Parathyroid adenoma (tissue), 2 donors: Measurements from ENCODE around the gene KDM1A.

Experiments
- H2AFZ ChIP-seq: fragments of 300-600 bp; sonication (generic); one replicate; pipeline ENCODE4 v1.7.0; 2017; ENCODE audit warnings: antibody characterized with exemption, mild to moderate bottlenecking
- H3K27ac ChIP-seq: fragments of 300-600 bp; sonication (generic); one replicate; pipeline ENCODE4 v1.7.0; 2017
- H3K27me3 ChIP-seq: fragments of 300-600 bp; sonication (generic); one replicate; pipeline ENCODE4 v1.7.0; 2017; ENCODE audit warnings: low read length; ENCODE audit not compliant: control insufficient read depth, insufficient read depth
- H3K36me3 ChIP-seq: fragments of 300-600 bp; sonication (generic); one replicate; pipeline ENCODE4 v1.7.0; 2017; ENCODE audit warnings: low read length; ENCODE audit not compliant: control insufficient read depth, insufficient read depth
- H3K4me1 ChIP-seq: fragments of 300-600 bp; sonication (generic); one replicate; pipeline ENCODE4 v1.7.0; 2017; ENCODE audit warnings: control low read depth
- H3K4me2 ChIP-seq: fragments of 300-600 bp; sonication (generic); one replicate; pipeline ENCODE4 v1.7.0; 2017; ENCODE audit warnings: low read length
- H3K4me3 ChIP-seq: fragments of 300-600 bp; sonication (generic); one replicate; pipeline ENCODE4 v1.7.0; 2017; ENCODE audit warnings: low read depth, low read length
- H3K79me2 ChIP-seq: fragments of 300-600 bp; sonication (generic); one replicate; pipeline ENCODE4 v1.7.0; 2017; ENCODE audit warnings: control low read depth
- H3K9ac ChIP-seq: fragments of 300-600 bp; sonication (generic); one replicate; pipeline ENCODE4 v1.7.0; 2017; ENCODE audit warnings: mild to moderate bottlenecking
- H3K9me3 ChIP-seq: fragments of 300-600 bp; sonication (generic); one replicate; pipeline ENCODE4 v1.7.0; 2017; ENCODE audit warnings: low read length; ENCODE audit not compliant: control insufficient read depth
- CTCF ChIP-seq: fragments of 300-600 bp; sonication (generic); IDR thresholded peaks from one replicate; pipeline ENCODE4 v1.7.0; 2017; ENCODE audit warnings: antibody characterized with exemption, mild to moderate bottlenecking
- donor health status: primary hyperparathyroidism.

Gene KDM1A

GRCh38 chr1:23023174-23023845 is 4.0 kb downstream of the KDM1A start:
- Histone ChIP-seq H3K27ac (no peak overlapping the region), H3K36me3 (no peaks in the 10 kb centered on the region), H3K79me2 (peaks cover 6% of the 10 kb centered on the region), H3K4me2 (no peak overlapping the region), H3K4me3 (no peak overlapping the region), H3K4me1 (no peaks in the 10 kb centered on the region), H3K27me3 (no peaks in the 10 kb centered on the region), H3K9ac (no peak overlapping the region), H3K9me3 (no peaks in the 10 kb centered on the region), H2AFZ (no peak overlapping the region)
- TF ChIP-seq CTCF, result no peak

- no peak overlapping the region for H3K9ac ChIP-seq
- H3K36me3 ChIP-seq, result no peaks in the 10 kb centered on the region
- no peak for TF ChIP-seq CTCF
- H3K79me2 ChIP-seq, result peaks cover 6% of the 10 kb centered on the region
- no peak overlapping the region for H3K4me3 ChIP-seq
- H3K9me3 ChIP-seq, result no peaks in the 10 kb centered on the region
- H3K4me1 ChIP-seq, result no peaks in the 10 kb centered on the region
- H2AFZ ChIP-seq, result no peak overlapping the region
- no peak overlapping the region for H3K4me2 ChIP-seq
- H3K27ac ChIP-seq, result no peak overlapping the region
- no peaks in the 10 kb centered on the region for H3K27me3 ChIP-seq
Observed at GRCh38 chr1:23026568-23026967, 7.3 kb downstream of the KDM1A start.

GRCh38 chr1:23027352-23027907 is 8.2 kb downstream of the KDM1A start:
- Histone ChIP-seq H3K4me2 (no peak overlapping the region), H3K27ac (no peak overlapping the region), H3K36me3 (no peaks in the 10 kb centered on the region), H3K9ac (no peak overlapping the region), H3K27me3 (no peaks in the 10 kb centered on the region), H3K4me1 (no peaks in the 10 kb centered on the region), H3K9me3 (no peaks in the 10 kb centered on the region), H2AFZ (no peak overlapping the region), H3K79me2 (peaks cover 6% of the 10 kb centered on the region), H3K4me3 (no peak overlapping the region)
- TF ChIP-seq CTCF, result no peak

GRCh38 chr1:23029337-23029736 is 10.1 kb downstream of the KDM1A start:
- no peaks in the 10 kb centered on the region for H3K36me3 ChIP-seq
- TF ChIP-seq CTCF, result no peak
- H3K9me3 ChIP-seq, result no peaks in the 10 kb centered on the region
- peaks cover 3% of the 10 kb centered on the region for H3K79me2 ChIP-seq
- H3K9ac ChIP-seq, result no peak overlapping the region
- H3K27ac ChIP-seq, result no peak overlapping the region
- no peak overlapping the region for H3K4me3 ChIP-seq
- H2AFZ ChIP-seq, result no peak overlapping the region
- H3K4me1 ChIP-seq, result no peaks in the 10 kb centered on the region
- no peaks in the 10 kb centered on the region for H3K27me3 ChIP-seq
- no peak overlapping the region for H3K4me2 ChIP-seq
